Esophagus muscularis mucosa (tissue), 4 donors: ENCODE measurements around the gene XYLT1.

Experiments used
- CTCF ChIP-seq, 3 experiments: fragments of 200-600 bp in 2 of 3; fragments of 450-650 bp in 1 of 3; sonication (generic) in 2 of 3; IDR thresholded peaks; one replicate each; pipeline ENCODE4 v1.5.1; 2017 to 2019; ENCODE audit warnings: antibody characterized with exemption in 3 of 3, mild to moderate bottlenecking in 2 of 3, moderate library complexity in 1 of 3
- EP300 ChIP-seq: sonication (generic); formaldehyde crosslinking; IDR thresholded peaks from one replicate; pipeline ENCODE4 v1.6.1; 2017; ENCODE audit warnings: antibody characterized with exemption
- POLR2A ChIP-seq: fragments of 450-650 bp; IDR thresholded peaks from one replicate; pipeline ENCODE4 v1.6.1; 2017; ENCODE audit warnings: antibody characterized with exemption, moderate library complexity, mild to moderate bottlenecking, low read depth

- TF ChIP-seq CTCF (IDR thresholded peaks at IDR 0.05) (no peak), POLR2A (no peak), EP300 (no peak)
These were observed 105.0 kb downstream of the XYLT1 start for GRCh38 chr16:17365591-17366298.
